Inflammatory macrophage treated with lipopolysaccharide for 4 hours (primary cell): ENCODE data around the gene MORN5.

Experiments used
- DNase-seq: peaks from one replicate; pipeline ENCODE4 v3.0.0-alpha.2; 2020

MORN5 gene

DNA sequence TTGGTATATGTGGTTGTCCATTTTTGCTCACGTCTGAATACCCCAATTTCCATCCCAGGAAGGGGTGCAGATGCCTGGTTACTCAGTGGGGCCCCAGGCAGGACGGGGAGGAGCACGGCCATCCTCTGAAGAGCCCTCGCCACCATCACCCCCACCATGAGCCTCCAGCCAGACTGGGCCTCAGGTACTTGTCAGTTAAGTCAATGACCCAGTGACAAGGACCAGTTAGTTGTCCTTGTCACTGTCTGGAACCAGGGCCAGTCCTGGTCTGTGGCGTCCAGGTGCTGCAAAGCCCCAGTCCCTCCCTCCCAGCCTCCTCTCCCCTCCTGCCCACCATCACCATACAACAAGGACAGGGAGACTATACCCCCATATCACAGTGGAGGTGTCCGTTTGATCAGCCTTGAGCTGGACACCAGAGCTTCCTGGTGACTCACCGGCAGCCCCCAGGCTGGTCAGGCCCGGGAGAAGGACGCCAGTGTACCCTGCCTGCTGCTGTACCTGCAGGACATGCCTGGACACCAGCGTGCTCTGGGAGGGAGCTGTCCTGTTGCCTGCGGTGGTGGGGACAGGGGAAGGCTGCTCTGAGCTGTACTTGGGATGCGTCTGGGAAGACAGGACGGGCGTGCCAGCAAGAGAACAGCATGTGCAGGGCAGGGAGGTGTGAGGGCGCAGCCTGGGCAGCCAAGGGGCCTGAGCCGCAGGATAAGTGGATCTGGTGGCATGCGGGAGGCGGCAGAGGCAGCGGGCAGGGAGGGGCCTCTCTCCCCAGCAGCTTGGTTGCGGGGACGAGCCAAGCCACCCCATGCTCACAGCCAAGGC lies 34.0 kb upstream of the MORN5 start:
- DNase-seq = no peak

DNA sequence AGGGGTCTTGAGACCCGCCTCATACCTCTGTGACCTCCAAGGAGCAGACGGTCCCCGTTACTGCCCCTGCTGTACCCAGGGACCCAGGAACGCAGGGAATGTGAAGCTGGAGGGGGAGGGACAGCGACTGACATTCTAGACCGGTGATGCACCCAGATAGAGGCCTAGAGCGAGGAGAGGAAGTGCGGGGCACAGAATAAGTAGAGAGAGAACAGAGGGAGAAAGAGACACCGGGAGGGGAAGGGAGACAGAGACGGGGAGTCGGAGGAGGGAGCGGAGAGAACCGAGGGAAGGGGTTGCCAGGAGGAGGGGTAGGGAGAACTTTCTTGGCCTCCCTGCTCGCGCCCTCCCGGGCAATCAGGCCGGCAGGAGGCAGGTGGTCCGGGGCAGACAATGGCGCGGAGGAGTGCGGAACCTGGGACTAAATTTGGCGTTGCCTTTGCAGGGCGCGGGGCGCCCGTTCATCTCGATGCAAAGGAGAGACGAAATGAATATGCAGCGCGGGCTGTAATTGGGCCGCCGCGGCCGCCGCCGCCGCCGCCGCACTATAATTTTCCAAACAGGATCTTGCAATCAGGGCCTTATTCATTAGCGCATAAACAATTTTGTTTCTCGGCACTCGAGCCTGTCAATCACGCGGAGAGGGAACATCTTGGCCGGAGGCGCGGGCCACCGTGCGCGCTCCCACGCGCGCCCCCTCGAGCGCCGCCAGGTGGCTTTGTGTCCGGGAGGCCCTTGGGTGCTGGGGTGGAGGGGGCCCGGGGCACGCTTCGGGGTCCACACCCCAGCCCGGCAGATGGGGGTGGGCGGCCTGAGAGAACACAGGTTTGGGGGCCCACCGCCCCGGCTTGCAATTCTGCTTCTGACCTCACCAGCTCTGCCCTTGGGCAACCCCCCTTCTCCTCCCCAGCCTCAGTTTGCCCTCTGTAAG lies 33.1 kb upstream of the MORN5 start:
- DNase-seq = peak; percentile 1

DNA sequence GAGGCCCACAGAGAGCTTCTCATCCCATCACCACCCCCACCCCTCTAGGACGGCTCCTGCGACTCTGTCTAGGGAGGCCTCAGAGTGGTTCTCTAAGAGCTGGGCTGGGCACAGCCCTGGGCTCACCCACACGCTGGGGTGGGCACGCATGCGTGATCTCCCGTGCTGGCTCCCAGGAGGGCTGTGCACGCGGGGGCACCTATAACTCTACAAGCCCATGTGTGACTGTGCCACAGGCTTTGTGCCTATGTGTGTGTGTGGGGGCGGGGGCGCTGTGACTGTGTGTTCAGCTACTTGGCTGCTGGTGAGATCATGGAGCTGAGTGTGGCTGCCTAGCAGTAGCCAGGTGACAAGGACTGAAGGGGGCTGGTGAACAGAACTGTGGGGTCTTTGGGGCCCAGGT lies 32.3 kb upstream of the MORN5 start:
- DNase-seq = no peak

DNA sequence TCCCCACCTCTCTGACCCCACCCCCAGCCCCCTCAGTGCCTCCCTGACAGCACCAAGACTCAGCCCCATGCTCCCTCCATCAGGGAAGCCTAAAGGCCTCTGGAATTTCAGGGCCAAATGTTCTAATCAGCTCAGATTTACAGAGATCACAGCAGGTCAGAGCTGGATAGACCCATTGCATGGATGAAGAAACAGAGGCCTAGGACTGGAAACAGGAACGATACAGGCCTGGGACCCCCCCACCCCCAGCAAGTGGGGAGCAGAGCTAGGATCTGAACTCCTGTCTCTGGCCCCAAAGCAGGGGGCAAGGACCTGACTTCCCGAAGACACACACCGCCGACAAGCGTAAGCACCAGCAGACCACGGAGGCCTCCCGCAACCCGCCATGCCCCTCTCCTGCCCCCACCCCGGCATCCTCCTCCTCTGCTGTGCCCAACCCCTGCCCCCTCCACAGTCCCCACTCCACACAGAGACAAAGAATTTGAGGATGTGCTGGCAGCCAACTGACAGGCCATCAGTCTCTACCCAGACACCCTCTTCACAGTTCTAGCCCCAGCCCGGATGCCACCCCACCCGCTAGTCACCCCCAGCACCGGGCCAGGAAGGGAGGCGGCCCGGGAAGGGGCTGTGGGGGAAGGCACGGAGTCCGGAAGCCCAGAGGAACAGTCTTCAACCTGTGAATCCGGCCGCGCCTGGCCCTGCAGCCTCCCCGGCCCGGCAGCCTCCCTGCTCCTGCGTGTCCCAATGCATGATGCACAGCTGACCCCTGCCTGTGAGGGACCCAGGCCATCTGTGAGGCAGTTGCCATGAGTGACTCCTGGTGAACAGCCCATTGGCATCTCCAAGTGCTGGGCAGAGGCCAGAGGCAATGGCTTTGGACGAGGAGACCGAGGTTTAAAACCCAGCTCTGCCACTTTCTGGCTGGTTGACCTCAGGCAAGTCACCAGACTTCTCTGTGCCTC lies 31.4 kb upstream of the MORN5 start:
- DNase-seq = no peak

DNA sequence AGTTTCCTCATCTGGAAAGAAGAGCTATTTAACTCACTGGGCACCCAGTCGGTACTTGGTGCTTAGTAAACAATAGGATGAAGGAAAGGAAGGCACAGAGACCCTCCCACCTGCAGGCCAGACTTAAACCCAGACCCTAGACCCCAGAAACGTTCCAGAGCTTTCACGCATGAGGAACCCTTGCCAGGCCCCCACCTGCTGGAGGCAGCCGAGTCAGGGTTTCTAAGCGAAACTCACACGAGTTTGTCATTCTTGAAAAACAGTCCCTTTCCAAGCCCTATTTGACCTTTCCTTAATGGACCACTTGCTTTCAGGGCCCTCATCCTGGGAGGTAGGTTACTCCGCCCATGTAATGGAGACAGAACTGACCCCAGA lies 30.8 kb upstream of the MORN5 start:
- no peak for DNase-seq

DNA sequence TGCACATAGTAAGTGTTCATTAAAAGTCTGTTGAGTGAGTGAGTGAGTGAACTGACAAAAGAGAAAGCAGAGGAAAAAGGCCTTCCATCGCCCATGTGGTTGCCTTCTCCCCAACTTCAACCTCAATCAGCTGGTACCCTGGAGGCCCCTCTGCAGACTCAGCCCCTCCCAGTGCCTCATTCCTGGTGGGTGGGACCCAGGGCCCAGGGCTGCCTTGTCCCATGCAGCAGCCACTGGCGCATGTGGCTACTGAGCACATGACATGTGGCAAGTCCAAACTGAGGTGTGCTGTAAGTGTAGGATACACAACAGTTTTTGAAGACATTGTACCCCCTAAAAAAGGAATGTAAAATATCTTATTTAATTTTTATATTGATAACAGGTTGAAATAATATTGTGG lies 29.7 kb upstream of the MORN5 start:
- no peak for DNase-seq

DNA sequence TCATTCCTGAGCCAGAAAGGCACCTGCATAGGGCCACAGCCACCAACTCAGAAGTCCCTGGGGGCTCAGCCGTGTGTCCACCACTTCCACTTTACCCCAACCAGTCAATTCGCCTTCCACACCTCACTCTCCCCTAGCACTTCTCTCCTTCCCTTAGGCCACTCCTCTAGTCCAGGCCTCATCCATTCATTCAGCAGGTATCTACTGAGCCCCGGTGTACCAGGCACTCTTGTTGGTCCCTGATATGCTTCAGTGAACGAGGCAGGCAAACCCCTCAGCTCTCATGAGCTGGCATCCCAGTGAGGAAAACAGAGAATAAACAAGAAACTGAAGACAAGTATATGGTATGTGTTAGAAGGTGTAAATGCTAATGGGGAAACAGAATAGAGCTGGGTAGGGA lies 28.9 kb upstream of the MORN5 start:
- no peak for DNase-seq

DNA sequence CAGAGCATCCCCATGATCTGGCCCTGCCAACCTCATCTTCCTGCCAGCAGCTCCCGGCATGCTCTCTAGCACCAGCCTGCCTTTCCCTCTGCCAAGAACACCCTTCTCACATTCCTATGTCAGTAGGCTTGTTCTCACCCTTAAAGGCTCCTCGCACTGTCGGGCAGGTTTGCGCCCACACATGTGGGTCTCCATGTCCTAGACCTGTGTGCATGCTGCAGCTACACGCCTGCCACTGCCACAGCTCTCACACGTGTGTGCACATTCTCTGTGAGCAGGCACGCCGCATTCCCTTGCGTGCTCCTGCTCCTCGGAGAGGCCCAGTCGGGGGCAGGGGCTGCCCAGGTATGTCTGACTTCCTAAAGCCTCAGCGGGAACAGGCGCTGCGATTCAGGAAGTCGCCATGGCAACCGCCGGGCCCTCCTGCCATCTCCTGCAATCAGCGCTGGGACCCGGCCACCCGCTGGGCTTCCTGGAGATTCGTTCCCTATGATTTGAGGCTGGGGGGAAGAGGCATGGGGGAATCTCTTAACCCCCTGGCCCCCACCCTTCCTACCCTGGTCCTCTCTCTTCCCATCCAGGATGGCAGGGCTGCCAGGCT lies 28.2 kb upstream of the MORN5 start:
- DNase-seq = no peak

DNA sequence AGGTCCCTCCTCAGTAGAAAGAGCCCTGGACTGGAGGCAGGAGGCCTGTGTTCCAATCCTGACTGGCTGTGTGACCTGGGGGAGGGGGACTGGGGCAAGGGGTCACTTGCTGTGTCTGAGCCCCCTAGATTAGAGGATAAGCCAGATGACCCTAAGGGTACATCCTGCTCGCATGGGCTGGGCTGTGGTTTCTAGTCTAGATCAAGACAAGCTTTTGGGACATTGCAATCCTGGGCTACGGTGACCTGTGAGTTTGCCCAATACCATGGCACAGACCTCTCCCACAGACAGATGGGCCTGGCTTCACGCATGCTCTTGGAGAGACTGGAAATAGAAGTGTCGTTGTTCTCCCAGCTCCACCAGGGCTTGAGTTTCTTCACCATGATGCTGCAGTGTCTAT lies 27.2 kb upstream of the MORN5 start:
- no peak for DNase-seq

DNA sequence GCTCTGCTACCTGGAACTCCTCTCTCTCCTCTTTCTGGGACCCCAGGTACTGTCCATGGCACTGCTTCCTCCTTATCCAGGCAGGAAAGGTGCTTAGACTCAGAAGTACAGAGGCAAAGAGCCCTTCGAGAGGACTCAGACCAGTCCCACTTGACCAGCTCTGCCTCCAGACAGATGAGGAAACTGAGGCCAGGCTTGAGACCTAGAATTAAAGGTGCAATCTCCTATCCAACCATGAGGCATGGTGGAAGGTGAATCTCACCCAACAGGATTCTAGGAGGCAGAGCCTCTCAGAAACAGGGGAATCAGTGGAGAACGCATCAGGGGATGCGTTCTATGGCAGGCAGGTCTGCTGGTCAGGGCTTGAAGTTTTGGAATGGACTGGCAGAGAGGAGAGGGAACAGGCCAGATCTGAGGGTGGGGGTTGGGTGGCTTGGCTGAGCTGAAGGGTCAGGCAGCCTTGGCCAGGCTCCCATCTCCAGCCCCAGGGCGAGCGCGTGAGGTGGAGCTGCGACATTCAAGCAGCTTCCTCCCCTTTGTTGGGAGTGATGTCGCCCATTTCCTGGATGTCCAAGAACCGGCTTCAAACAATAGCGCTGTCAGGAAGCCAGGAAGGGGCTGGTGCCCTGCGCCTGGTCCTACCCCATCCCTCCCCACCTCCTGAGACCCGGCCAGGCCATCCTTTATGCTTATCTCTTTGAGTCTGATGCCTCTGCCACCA lies 26.3 kb upstream of the MORN5 start:
- DNase-seq = no peak

DNA sequence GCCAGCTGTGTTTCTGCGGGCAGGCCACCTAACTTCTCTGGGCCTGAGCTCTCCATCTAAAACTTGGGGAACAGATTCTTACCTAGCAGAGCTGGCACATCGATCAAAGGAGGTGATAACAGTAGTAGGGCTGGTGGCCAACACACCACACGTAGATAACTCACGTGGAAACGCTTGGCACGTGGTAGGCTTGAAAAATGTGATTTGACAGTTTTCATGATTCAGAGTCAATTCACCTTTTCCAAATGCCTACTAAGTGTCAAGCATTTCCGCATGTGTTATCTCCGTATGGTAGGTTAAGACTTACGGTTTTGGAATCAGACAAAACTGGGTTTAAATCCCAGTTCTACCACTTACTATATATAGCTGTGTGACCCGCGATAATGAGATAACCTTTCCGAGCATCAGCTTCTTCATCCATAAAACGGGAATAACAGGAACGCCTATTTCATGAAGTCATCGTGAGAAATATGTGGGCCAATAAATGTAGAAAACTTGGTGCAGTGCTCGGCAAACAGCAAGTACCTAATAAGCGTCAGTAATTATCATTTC lies 25.6 kb upstream of the MORN5 start:
- no peak for DNase-seq

DNA sequence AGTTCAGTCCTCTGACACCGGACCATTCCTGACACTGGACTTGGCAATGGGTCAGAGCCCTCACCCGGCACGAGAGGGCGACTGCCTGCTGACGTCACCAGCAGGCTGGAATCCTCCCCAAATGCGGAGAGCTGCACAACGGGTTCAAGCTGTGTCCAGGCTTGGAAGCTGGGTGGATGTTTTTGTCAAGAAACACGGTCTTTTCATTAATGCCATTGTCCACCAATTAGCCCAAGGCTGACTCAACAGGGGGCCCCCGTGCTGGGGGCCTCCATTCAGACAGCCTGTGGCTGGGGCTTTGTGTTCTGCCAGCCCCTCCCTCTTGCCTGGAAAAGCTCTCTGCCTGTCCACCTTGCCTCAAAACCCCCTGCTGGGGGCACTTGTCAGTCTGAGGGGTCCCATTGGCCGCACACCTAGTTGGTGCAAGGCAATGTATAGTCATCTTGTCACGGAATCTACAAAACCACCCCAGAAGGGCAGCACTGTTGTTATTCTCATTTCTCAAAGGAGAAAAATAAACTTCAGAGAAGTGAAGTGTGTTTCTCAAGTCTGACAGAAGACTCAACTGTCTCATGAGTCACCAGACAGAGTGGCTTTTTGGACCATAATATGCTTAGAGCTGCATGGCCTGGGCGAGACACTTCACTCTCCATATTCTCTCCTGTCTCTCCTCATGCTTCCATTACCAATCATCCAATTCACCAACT lies 24.7 kb upstream of the MORN5 start:
- no peak for DNase-seq

DNA sequence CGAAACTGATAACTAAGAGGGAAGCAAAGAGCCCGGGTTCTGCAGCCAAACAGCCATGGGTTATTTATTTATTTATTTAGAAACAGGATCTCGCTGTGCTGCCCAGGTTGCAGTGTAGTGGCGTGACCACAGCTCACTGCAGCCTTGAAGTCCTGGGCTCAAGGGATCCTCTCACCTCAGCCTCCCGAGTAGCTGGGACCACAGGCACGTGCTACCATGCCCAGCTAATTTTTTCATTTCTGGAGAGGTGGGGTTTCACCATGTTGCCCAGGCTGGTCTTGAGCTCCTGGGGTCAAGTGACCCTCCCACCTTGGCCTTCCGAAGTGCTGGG lies 24.2 kb upstream of the MORN5 start:
- DNase-seq = no peak

DNA sequence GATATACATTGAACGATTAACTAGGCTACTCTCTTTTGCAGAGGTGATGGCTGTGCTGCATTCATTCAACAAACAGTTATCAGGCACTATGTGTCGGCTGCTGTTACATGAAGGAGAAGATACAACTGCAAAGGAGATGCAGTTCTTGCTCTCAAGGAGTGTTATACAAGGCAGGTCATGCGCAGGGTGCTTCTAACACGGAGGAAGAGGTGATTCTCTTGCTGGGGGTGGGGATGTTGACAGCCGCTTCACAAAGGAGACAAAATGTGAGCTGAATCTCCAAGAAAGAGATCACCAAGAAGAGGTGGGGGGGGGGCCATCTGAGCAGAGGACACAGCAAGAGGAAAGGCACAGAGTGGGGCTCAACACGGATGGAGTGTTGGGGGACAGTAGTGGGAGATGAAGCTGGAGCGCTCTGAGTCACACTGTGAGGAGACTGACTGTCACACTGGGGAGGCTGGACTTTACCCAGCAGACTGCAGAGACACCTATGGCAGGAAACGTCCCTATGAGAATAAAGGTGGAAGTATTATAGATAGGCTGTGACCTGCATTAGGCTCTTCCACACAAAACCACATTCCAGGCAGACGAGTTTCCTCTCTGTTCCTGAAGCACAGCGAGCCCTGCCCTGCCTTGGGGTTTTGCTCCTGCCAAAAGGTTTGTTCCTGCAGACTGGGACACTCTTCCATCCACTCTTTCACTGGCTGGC lies 21.0 kb upstream of the MORN5 start:
- no peak for DNase-seq

DNA sequence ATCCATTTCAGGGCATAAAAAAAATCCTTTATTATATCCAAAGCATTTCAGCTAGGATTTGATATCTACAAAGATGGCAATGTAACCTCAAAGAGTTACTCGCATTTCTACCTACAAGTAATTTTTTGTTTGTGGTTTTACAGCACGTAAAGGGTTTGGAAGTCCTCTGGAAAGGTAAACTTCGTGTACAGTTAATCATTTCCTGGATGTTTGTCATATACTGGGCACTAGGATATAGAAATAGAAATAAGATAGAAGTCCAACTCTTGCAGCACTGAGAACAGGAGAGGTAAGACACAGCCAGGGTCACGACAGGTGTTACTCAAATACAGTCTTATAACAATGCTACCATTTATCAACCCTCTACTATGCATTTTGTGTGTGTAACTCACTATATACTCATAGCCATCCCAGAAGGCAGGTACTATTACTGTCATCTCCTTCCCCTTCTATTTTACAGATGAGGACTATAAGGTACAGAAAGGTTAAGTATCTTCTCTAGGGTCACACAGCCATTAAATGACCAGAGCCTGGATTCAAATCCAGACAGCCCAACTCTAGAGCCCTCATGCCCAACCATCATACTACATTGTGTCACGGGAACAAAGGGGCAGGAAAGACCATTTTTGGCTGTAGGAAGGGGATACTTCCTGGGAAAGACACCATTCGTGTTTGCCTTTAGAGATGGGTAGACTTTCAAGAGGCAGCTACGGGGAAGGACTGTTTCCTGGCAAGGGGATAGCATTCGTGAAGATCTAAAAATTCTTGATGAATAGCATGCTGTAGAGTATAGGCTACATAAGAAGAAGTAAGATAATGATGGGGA lies 19.1 kb upstream of the MORN5 start:
- no peak for DNase-seq

DNA sequence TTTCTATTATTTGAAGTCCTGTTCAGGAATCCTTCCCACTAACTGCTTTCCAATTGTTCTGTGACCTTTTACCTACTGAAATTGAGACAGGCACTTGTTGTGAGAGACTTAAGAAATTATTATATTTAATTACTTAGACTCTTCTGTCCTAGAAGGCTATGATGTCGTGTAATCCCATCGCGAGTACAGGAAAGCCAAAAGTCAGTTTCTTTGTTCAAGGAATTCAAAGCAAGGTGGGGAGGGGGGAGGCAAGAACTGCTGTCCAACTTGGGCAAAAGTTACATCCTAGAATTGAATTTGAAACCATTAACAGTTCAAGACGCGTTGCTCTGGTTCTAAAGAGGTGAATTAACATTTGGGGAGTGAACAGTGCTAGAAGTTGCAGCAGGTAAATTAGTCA lies 18.0 kb upstream of the MORN5 start:
- DNase-seq = no peak

DNA sequence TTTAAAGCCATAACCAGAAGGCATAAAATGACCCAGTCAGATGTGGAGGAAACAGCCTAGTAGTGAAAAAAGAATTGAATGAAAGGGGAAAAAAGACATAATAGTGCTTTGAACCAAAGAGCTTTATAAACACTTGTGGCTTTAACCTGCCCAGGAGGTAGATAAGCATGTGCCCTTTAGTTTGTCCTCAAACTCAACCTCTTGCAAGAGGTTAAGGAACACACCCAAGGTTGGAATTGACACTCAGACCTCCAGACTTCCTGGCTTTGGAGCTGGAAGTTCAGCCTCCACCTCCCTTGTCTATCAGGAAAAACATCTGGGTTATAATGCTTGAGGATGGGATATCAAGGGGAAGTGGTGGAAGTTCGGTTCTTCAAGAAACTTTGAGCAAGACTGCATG lies 16.4 kb upstream of the MORN5 start:
- DNase-seq = no peak

DNA sequence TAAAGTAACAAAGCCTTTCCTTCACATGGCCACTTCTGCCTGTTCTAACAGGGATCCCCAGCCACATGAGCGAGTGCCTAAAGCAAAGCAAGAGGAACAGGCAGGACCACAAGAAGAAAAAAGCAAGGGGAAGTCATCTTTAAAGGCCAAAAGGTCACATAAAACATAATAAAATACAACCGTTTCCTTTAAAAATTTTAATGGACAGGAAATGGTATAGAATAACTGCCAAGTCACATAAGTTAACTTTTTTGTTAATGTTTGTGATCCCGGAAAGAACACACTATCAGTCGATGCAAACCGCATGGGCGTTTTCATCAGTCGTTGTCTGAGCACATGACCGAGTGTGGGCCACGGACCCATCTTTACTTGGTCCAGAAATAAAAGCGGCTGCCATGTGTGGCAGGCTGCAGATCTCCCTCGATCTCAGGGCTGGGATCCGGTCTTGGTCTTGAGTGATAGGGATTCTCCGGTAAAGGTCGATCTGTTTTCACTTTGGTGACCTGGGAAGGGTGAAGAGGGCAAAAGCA lies 15.8 kb upstream of the MORN5 start:
- no peak for DNase-seq
